Activated naive CD4-positive, alpha-beta T cell treated with Interleukin-2 at 50 U/mL for 16 hours (primary cell): ENCODE results near the gene ZNF565.
"Not testable (repeated sequence)": the region's sequence is repeated elsewhere in the genome, so short reads cannot be mapped to it uniquely, and the experiment has no call there.

Experiments
- DNase-seq: peaks from one replicate; pipeline ENCODE4 v3.0.0-alpha.2; 2020

The ZNF565 gene

DNA sequence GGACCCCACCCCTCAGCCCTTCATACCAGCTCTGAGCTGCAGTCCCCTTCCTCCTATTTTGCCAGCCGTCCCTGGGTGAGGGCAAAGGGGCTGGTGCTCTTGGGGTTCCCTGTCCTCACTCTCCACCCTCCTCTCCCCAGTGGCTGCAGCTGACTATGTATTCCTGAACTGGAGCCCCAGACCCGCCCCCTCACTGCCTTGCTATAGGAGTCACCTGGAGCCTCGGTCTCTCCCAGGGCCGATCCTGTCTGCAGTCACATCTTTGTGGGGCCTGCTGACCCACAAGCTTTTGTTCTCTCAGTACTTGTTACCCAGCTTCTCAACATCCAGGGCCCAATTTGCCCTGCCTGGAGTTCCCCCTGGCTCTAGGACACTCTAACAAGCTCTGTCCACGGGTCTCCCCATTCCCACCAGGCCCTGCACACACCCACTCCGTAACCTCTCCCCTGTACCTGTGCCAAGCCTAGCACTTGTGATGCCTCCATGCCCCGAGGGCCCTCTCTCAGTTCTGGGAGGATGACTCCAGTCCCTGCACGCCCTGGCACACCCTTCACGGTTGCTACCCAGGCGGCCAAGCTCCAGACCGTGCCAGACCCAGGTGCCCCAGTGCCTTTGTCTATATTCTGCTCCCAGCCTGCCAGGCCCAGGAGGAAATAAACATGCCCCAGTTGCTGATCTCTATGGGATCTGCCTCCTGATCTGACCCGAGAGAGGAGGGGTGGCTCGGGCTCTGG is 64.6 kb downstream of the ZNF565 start:
- DNase-seq, result no peak

DNA sequence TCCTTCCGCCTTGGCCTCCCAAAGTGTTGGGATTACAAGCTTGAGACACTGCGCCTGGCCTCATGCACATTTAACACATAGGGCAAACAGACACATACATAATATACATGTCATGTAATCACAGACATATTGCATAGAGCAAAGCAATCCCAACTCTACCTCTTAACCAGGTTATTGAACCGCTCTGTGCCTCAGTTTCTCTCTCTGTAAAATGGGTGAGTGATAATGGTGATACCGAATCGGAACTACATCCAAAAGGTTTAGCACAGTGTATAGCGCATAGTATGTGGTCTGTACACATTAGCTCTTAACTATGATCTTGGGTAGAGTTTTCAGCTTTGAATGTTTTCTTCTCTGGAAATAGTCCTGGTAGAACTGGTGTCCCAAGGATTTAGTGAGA is 69.8 kb downstream of the ZNF565 start:
- no peak for DNase-seq

- no peak for DNase-seq
These were observed 72.0 kb downstream of the ZNF565 start for GRCh38 chr19:36142496-36142895.

DNA sequence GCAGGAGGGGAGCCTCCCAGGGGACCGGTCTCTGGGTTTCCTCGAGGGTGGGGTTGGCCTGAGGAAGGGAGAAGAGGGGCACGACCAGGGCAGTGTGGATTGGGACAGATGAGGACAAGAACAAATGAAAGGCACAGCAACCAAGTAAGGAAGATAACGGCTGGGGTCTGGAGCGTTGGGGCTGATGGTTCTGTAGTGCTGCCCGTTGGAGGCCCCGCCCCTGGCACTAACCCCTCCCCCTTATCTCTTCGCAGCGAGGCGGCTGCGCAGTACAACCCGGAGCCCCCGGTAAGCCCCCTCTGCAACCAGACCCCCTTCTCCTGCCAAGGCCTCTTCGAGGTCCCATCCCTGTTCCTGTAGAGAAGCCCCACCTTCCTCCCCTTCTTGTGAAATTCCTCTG is 72.4 kb downstream of the ZNF565 start:
- DNase-seq, result no peak

GRCh38 chr19:36141039-36141927 is 73.2 kb downstream of the ZNF565 start:
- DNase-seq, result peak; percentile 90

GRCh38 chr19:36140304-36141038 is 74.0 kb downstream of the ZNF565 start:
- peak; percentile 45 for DNase-seq

DNA sequence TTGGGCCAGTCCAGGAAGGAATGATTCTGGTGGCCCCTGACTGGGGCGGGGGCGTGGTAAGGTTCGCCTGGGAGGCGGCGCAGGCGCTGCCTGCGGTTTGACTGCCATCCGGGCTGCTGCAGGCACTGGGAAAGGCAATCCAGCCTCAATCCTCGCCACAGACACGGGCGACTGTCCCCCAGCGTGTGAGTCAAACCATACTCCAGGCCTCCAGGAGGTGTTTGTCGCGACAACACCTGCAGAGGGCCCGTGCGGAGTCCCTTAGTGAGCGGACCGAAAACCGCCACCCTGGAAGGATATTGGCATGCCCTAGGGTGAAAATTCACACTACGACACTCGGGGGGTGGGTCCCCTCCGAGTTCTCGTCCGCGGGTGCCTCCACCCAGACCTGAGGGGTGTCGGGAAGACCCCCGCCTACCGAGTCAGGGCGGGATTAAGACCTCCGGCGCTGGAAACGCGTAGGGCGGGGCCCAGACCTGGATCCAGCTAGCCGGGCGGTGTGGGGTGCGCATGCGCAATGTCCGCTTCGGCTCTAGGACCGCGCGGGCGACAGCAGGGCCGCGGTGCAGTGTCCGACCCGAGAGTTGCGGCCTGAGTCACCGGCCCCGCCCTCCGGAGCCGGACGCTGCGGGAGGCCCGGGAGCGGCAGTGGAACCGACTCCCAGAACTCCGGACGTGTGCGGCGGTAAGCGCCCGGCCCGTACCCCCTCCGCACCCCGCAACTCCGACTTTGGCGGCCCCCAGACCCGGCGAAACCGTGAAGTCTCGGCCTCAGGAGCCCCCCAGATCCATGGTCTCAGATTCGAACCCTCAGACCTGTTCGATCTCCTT is 74.8 kb downstream of the ZNF565 start, which contains the start of gene CAPNS1:
CAPNS1 (plus strand) TSS at position 594 of the 831 bp plus-strand sequence. CDS start 946 bp downstream, outside the sequence.
- peak; percentile 91 for DNase-seq

- DNase-seq, result no peak
These were observed 75.4 kb downstream of the ZNF565 start for GRCh38 chr19:36139120-36139472.

DNA sequence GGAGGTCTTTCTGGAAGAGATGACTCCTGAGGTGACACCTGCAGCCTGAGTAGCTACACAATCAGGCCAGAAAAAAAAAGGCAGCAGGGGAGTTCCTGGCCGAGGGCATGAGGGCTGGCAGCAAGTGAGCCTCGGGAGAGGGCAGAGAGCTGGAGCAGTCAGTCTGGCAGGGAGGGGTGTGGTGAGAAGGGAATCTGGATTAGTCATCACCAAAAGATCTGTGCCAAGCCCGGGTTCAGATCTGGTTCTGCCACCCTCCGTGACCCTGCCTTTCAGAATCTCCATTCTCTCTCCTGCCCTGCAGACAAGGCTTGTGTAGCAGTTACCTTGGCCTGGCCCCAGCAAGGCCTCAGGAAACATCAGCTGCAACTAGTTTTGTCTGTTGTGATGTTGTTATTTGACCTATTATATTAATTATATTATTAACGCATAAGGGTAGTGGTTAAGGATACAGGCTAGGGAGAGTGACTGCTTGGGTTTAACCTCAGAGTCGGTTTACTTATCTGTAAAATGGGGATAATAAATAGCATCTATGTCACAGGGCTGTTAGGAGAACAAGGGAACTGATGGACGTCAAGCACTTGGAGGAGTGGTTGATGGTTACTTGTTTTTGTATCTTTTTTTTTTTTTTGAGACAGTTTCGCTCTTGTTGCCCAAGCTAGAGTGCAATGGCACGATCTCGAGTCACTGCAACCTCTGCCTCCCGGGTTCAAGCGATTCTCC is 77.3 kb downstream of the ZNF565 start:
- DNase-seq, result no peak

- DNase-seq, result not testable (repeated sequence)
These were observed 79.6 kb downstream of the ZNF565 start for GRCh38 chr19:36134867-36135266.
